GM12873 (cell line): Measurements from ENCODE around the gene TMX3.

Experiments
- TF ChIP-seq, protein P1 (sequence below): IDR thresholded peaks from 2 replicates; pipeline ENCODE4 v1.5.1; 2012; ENCODE audit warnings: low read depth, mild to moderate bottlenecking, moderate library complexity, low read length, control low read depth; ENCODE audit not compliant: insufficient read depth; ENCODE audit errors: missing control alignments

Gene TMX3

GRCh38 chr18:68725346-68725745 is 10.4 kb upstream of the TMX3 start:
- TF ChIP-seq, protein P1, sequence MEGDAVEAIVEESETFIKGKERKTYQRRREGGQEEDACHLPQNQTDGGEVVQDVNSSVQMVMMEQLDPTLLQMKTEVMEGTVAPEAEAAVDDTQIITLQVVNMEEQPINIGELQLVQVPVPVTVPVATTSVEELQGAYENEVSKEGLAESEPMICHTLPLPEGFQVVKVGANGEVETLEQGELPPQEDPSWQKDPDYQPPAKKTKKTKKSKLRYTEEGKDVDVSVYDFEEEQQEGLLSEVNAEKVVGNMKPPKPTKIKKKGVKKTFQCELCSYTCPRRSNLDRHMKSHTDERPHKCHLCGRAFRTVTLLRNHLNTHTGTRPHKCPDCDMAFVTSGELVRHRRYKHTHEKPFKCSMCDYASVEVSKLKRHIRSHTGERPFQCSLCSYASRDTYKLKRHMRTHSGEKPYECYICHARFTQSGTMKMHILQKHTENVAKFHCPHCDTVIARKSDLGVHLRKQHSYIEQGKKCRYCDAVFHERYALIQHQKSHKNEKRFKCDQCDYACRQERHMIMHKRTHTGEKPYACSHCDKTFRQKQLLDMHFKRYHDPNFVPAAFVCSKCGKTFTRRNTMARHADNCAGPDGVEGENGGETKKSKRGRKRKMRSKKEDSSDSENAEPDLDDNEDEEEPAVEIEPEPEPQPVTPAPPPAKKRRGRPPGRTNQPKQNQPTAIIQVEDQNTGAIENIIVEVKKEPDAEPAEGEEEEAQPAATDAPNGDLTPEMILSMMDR, result no peak

DNA sequence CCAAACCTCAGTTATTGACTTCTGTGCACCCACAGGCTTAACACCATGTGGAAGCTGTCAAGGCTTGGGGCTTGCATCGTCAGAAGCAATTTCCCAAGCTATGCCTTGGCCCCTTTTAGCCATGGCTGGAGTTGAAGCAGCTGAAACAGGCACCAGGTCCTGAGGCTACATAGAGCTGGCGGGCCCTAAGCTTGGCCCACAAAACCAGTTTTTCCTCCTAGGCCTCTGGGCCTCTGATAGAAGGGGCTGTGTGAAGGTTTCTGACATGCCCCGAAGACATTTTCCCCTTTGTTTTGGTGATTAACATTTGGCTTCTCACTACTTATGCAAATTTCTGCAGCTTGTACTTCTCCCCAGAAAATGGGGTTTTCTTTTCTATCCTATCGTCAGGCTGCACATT is 9.1 kb upstream of the TMX3 start:
- TF ChIP-seq, protein P1, result no peak

DNA sequence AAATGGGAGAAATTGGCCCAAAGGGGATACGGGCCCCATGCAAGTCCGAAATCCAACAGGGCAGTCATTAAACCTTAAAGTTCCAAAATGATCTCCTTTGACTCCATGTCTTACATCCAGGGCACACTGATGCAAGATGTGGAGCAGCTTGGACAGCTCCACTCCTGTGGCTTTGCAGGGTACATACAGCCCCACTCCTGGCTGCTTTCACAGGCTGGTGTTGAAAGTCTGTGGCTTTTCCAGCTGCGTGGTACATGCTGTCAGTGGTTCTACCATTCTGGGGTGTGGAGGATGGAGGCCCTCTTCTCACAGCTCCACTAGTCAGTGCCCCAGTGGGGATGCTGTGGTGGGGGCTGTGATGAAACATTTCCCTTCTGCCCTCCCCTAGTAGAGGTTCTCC is 8.6 kb upstream of the TMX3 start:
- TF ChIP-seq, protein P1, result no peak

DNA sequence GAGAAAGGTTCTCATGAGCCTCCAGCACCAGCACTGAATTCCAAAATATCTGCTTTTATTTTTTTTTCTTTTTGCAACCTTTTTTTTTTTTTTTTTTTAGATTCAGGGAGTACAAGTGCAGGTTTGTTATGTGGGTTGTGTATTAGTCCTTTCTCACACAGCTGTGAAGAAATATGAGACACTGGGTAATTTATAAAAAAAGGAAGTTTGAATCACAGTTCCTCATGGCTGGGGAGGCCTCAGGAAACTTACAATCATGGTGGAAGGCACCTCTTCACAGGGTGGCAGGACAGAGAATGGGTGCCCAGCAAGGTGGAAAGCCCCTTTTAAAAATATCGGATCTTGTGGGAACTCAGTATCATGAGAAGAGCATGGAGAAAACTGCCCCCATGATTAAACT is 7.9 kb upstream of the TMX3 start:
- TF ChIP-seq, protein P1, result no peak

DNA sequence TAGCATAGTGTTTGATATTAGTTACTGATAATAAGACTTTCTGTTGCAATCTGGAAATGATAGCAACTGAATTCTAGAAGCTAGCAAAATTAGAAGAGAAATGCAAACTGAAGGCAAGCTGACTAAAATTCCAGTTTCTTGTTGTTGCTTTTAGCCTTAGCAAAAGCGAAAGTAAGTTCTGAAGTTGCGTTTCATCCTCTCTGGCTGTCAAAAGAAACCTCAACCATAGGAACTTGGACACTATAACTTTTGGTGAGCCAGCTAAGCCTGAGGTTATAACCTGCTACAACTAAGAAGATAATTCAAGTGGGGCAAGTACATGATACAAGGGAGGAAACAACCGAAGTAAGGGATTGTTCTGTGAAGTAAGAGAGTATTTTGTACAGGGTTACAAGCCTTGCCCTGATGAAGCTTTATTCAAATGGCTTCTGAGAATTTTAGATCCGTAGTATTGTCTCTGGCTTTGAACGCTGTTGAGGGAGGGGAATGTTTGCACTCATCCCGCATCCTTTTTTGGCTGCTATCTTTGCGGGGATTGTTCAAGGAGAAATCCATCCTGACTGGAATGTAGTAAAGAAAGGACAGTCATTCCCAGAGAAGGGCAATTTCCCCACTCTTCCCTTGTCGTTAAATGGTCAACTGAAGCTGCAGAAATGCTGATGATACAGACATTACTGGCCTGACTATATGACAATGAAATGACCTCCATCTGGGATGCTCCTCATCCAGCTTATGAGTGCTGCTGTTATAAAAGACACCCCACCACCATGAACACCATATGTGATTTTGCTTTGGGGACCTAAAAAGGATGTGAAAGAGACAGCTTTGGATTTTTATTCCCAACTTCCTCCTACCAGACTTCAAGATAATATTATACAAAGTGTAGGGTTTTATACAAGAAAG is 7.0 kb upstream of the TMX3 start:
- TF ChIP-seq, protein P1, result no peak

GRCh38 chr18:68714366-68714711 is 569 bp downstream of the TMX3 start:
- TF ChIP-seq, protein P1, result no peak

GRCh38 chr18:68713796-68714195 is 1.1 kb downstream of the TMX3 start:
- TF ChIP-seq, protein P1, result no peak
